ENCODE data around the gene GYS2. TPM values are rescaled to one million over a fixed set of nuclear protein-coding genes. Genes with fewer than 3 reads are reported as not detected.

GYS2 gene
- total and polyA plus RNA-seq, 4 donors: 0.15 TPM; not detected in 3

DNA sequence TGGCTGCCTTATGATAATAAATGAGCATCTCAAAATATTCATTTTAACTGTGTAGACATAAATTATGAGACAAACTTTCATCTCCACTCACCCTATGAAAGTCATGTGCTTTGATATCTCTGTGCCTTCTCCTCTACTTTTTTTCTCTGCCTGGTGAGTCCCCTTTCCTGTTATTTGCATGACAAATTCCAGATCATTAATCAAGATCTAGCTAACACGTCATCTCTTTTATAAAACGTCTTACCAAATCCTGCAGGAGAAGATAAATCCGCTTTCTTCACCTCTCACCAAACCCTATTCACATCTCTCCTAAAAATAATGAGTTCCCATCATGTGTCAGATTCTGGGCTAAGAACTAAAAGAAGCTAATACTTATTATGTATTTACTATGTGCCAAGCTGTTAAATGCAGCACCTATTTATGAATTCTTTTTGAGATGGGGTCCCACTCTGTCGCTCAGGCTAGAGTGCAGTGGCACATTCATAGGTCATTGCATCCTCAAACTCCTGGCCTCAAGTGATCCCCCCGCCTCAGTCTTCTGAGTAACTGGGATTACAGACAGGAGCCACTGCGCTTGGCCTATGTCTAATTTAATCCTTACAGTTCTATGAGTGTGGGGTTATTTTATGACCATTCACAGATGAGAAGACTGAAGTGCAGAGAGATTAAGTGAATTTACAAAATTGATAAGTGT, 51.9 kb downstream of the GYS2 start:
- no peaks in the 10 kb centered on the region for H3K4me1 ChIP-seq (ENCODE audit: control insufficient read depth in 1 of 2, insufficient read depth in 2 of 2, low read length in 2 of 2)
- intact Hi-C loops (cut with DNase I): no loop called here
- H3K4me3 ChIP-seq (ENCODE audit: low read length in 2 of 2): no peak overlapping the region
- no peaks in the 10 kb centered on the region for H3K36me3 ChIP-seq (ENCODE audit: control insufficient read depth in 1 of 2, insufficient read depth in 2 of 2, low read length in 1 of 2)
- no peak overlapping the region for H3K27ac ChIP-seq (ENCODE audit: low read depth in 1 of 2, low read length in 2 of 2)
- no peak for ATAC-seq (ENCODE audit: low FRiP score)
- H3K9me3 ChIP-seq (ENCODE audit: control insufficient read depth, low read length): no peaks in the 10 kb centered on the region
- 64 to 70% methylated on average over 6 of the region's 6 CpGs for WGBS, 2 donors
- DNase-seq: no peak
- no peaks in the 10 kb centered on the region for H3K27me3 ChIP-seq (ENCODE audit: control insufficient read depth in 1 of 2, insufficient read depth in 2 of 2, low read length in 1 of 2)

DNA sequence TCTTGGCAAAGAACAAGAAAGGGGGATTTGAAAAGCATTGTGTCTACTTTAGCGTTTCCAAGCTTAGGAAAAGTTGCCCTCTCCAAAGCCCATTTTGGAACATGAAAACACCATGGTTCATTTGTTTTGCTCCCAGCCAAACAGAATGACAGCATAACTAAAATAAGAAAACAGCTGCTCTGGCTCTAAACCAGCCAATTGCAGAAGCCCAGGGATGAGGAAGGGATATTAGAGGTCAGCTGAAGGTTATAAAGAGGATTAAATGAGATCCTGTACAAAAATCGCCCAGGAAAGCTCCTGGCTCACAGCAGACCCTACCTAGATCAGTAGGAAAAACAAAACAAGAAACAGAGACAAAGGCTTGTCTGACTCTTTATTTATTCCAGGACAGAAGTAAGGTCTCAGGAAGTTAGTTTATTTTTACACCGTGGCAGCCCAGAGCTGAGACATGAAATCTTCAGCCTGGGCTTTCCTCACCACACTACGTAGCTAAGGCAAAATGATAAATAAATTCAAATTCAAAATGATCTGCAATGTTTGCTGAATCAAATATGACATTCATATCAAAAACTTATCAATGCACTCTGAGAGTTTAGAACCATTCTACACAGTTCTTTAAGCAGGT, 52.7 kb downstream of the GYS2 start:
- H3K4me1 ChIP-seq (ENCODE audit: control insufficient read depth in 1 of 2, insufficient read depth in 2 of 2, low read length in 2 of 2): no peaks in the 10 kb centered on the region
- no peaks in the 10 kb centered on the region for H3K36me3 ChIP-seq (ENCODE audit: control insufficient read depth in 1 of 2, insufficient read depth in 2 of 2, low read length in 1 of 2)
- no peak for ATAC-seq (ENCODE audit: low FRiP score)
- no peaks in the 10 kb centered on the region for H3K27me3 ChIP-seq (ENCODE audit: control insufficient read depth in 1 of 2, insufficient read depth in 2 of 2, low read length in 1 of 2)
- WGBS, 2 donors: 9 to 11% methylated on average over 4 of the region's 4 CpGs
- intact Hi-C loops (cut with DNase I): no loop called here
- DNase-seq: no peak
- H3K9me3 ChIP-seq (ENCODE audit: control insufficient read depth, low read length): no peaks in the 10 kb centered on the region
- H3K4me3 ChIP-seq (ENCODE audit: low read length in 2 of 2): no peak overlapping the region
- H3K27ac ChIP-seq (ENCODE audit: low read depth in 1 of 2, low read length in 2 of 2): no peak overlapping the region

GRCh38 chr12:21547437-21547836, 57.2 kb downstream of the GYS2 start:
- H3K4me1 ChIP-seq (ENCODE audit: control insufficient read depth in 1 of 2, insufficient read depth in 2 of 2, low read length in 2 of 2): no peaks in the 10 kb centered on the region
- no peak for DNase-seq
- WGBS, 2 donors: 63 to 74% methylated on average over 1 of the region's 1 CpG
- intact Hi-C loops (cut with DNase I): no loop called here
- no peaks in the 10 kb centered on the region for H3K9me3 ChIP-seq (ENCODE audit: control insufficient read depth, low read length)
- no peaks in the 10 kb centered on the region for H3K36me3 ChIP-seq (ENCODE audit: control insufficient read depth in 1 of 2, insufficient read depth in 2 of 2, low read length in 1 of 2)
- H3K27ac ChIP-seq (ENCODE audit: low read depth in 1 of 2, low read length in 2 of 2): no peak overlapping the region
- no peak overlapping the region for H3K4me3 ChIP-seq (ENCODE audit: low read length in 2 of 2)
- no peaks in the 10 kb centered on the region for H3K27me3 ChIP-seq (ENCODE audit: control insufficient read depth in 1 of 2, insufficient read depth in 2 of 2, low read length in 1 of 2)
- no peak for ATAC-seq (ENCODE audit: low FRiP score)

GRCh38 chr12:21546716-21547115, 57.9 kb downstream of the GYS2 start:
- H3K36me3 ChIP-seq (ENCODE audit: control insufficient read depth in 1 of 2, insufficient read depth in 2 of 2, low read length in 1 of 2): no peaks in the 10 kb centered on the region
- H3K27ac ChIP-seq (ENCODE audit: low read depth in 1 of 2, low read length in 2 of 2): no peak overlapping the region
- no peak overlapping the region for H3K4me3 ChIP-seq (ENCODE audit: low read length in 2 of 2)
- DNase-seq: no peak
- WGBS, 2 donors: 0% methylated on average over 1 of the region's 1 CpG
- no peaks in the 10 kb centered on the region for H3K27me3 ChIP-seq (ENCODE audit: control insufficient read depth in 1 of 2, insufficient read depth in 2 of 2, low read length in 1 of 2)
- H3K4me1 ChIP-seq (ENCODE audit: control insufficient read depth in 1 of 2, insufficient read depth in 2 of 2, low read length in 2 of 2): no peaks in the 10 kb centered on the region
- no peak for ATAC-seq (ENCODE audit: low FRiP score)
- H3K9me3 ChIP-seq (ENCODE audit: control insufficient read depth, low read length): no peaks in the 10 kb centered on the region
- intact Hi-C loops (cut with DNase I): no loop called here

GRCh38 chr12:21545557-21545956, 59.1 kb downstream of the GYS2 start:
- Histone ChIP-seq H3K4me3 (ENCODE audit: low read length in 2 of 2) (no peak overlapping the region), H3K27ac (ENCODE audit: low read depth in 1 of 2, low read length in 2 of 2) (no peak overlapping the region), H3K4me1 (ENCODE audit: control insufficient read depth in 1 of 2, insufficient read depth in 2 of 2, low read length in 2 of 2) (no peaks in the 10 kb centered on the region), H3K9me3 (ENCODE audit: control insufficient read depth, low read length) (no peaks in the 10 kb centered on the region), H3K36me3 (ENCODE audit: control insufficient read depth in 1 of 2, insufficient read depth in 2 of 2, low read length in 1 of 2) (no peaks in the 10 kb centered on the region), H3K27me3 (ENCODE audit: control insufficient read depth in 1 of 2, insufficient read depth in 2 of 2, low read length in 1 of 2) (no peaks in the 10 kb centered on the region)
- no peak for DNase-seq
- WGBS, 2 donors: 82 to 85% methylated on average over 2 of the region's 2 CpGs
- no peak for ATAC-seq (ENCODE audit: low FRiP score)
- intact Hi-C loops (cut with DNase I): no loop called here

GRCh38 chr12:21543151-21543550, 61.5 kb downstream of the GYS2 start:
- ATAC-seq (ENCODE audit: low FRiP score): no peak

DNA sequence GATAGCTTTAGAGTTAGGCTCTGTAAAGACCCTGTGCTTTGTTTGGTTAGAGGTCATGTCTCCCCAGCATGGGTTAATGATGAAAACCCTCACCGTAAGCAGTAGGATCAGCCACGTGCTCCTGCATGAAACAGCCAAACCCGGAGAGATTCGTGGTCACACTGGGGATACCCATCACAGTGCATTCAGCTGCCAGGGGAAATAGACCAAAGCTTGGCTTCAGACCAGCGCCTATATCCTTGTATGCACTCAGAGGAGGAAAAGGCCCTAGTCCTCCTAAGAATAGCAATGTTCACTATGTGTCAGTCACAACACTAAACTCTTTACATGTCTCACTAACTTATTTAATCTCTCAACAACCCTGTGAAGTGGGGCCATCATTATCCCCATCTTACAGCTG, 62.2 kb downstream of the GYS2 start:
- H3K4me3 ChIP-seq (ENCODE audit: low read length in 2 of 2): no peak overlapping the region
- no peak for ATAC-seq (ENCODE audit: low FRiP score)
- H3K4me1 ChIP-seq (ENCODE audit: control insufficient read depth in 1 of 2, insufficient read depth in 2 of 2, low read length in 2 of 2): no peaks in the 10 kb centered on the region
- no peak for DNase-seq
- H3K9me3 ChIP-seq (ENCODE audit: control insufficient read depth, low read length): no peaks in the 10 kb centered on the region
- H3K36me3 ChIP-seq (ENCODE audit: control insufficient read depth in 1 of 2, insufficient read depth in 2 of 2, low read length in 1 of 2): no peaks in the 10 kb centered on the region
- intact Hi-C loops (cut with DNase I): no loop called here
- no peak overlapping the region for H3K27ac ChIP-seq (ENCODE audit: low read depth in 1 of 2, low read length in 2 of 2)
- WGBS, 2 donors: 20 to 26% methylated on average over 5 of the region's 5 CpGs
- no peaks in the 10 kb centered on the region for H3K27me3 ChIP-seq (ENCODE audit: control insufficient read depth in 1 of 2, insufficient read depth in 2 of 2, low read length in 1 of 2)

More at GRCh38 chr12:21543151-21543550, 61.5 kb downstream of the GYS2 start:
- H3K9me3 ChIP-seq (ENCODE audit: control insufficient read depth, low read length): no peaks in the 10 kb centered on the region
- intact Hi-C loops (cut with DNase I): no loop called here
- H3K27ac ChIP-seq (ENCODE audit: low read depth in 1 of 2, low read length in 2 of 2): no peak overlapping the region
- DNase-seq: no peak
- H3K36me3 ChIP-seq (ENCODE audit: control insufficient read depth in 1 of 2, insufficient read depth in 2 of 2, low read length in 1 of 2): no peaks in the 10 kb centered on the region
- no peak overlapping the region for H3K4me3 ChIP-seq (ENCODE audit: low read length in 2 of 2)
- no peaks in the 10 kb centered on the region for H3K27me3 ChIP-seq (ENCODE audit: control insufficient read depth in 1 of 2, insufficient read depth in 2 of 2, low read length in 1 of 2)
- H3K4me1 ChIP-seq (ENCODE audit: control insufficient read depth in 1 of 2, insufficient read depth in 2 of 2, low read length in 2 of 2): no peaks in the 10 kb centered on the region

- 90 to 94% methylated on average over 6 of the region's 6 CpGs for WGBS, 2 donors
- Histone ChIP-seq H3K27ac (ENCODE audit: low read depth in 1 of 2, low read length in 2 of 2) (no peak overlapping the region), H3K9me3 (ENCODE audit: control insufficient read depth, low read length) (no peaks in the 10 kb centered on the region), H3K4me3 (ENCODE audit: low read length in 2 of 2) (no peak overlapping the region), H3K27me3 (ENCODE audit: control insufficient read depth in 1 of 2, insufficient read depth in 2 of 2, low read length in 1 of 2) (no peaks in the 10 kb centered on the region), H3K36me3 (ENCODE audit: control insufficient read depth in 1 of 2, insufficient read depth in 2 of 2, low read length in 1 of 2) (no peaks in the 10 kb centered on the region), H3K4me1 (ENCODE audit: control insufficient read depth in 1 of 2, insufficient read depth in 2 of 2, low read length in 2 of 2) (no peaks in the 10 kb centered on the region)
- ATAC-seq (ENCODE audit: low FRiP score): no peak
- intact Hi-C loops (cut with DNase I): no loop called here
- no peak for DNase-seq
Measured at GRCh38 chr12:21541773-21542172, 62.9 kb downstream of the GYS2 start.

GRCh38 chr12:21539797-21540196, 64.8 kb downstream of the GYS2 start:
- no peaks in the 10 kb centered on the region for H3K4me1 ChIP-seq (ENCODE audit: control insufficient read depth in 1 of 2, insufficient read depth in 2 of 2, low read length in 2 of 2)
- no peaks in the 10 kb centered on the region for H3K9me3 ChIP-seq (ENCODE audit: control insufficient read depth, low read length)
- DNase-seq (no peak), ATAC-seq (ENCODE audit: low FRiP score) (no peak)
- no peaks in the 10 kb centered on the region for H3K36me3 ChIP-seq (ENCODE audit: control insufficient read depth in 1 of 2, insufficient read depth in 2 of 2, low read length in 1 of 2)
- H3K27me3 ChIP-seq (ENCODE audit: control insufficient read depth in 1 of 2, insufficient read depth in 2 of 2, low read length in 1 of 2): no peaks in the 10 kb centered on the region
- H3K4me3 ChIP-seq (ENCODE audit: low read length in 2 of 2): no peak overlapping the region
- intact Hi-C loops (cut with DNase I): no loop called here
- H3K27ac ChIP-seq (ENCODE audit: low read depth in 1 of 2, low read length in 2 of 2): no peak overlapping the region

All from aorta (tissue), 5 donors.